Loucy (cell line): ENCODE data around the gene GSG1.

ENCODE experiments used
- H2AFZ ChIP-seq: fragments of 200-600 bp; sonication (generic); 2 replicates; pipeline ENCODE4 v1.6.0; 2016; ENCODE audit warnings: antibody characterized with exemption, mild to moderate bottlenecking, low read length, moderate library complexity
- H3F3A ChIP-seq: fragments of 200-600 bp; 2 replicates; pipeline ENCODE4 v1.6.0; 2016; ENCODE audit warnings: antibody characterized with exemption, low read depth, mild to moderate bottlenecking
- H3K27me3 ChIP-seq: fragments of 200-600 bp; sonication (generic); 2 replicates; pipeline ENCODE4 v1.6.1; 2014; ENCODE audit warnings: low read length, mild to moderate bottlenecking; ENCODE audit not compliant: insufficient read depth, poor library complexity, severe bottlenecking
- H3K36me3 ChIP-seq: fragments of 200-600 bp; sonication (generic); 2 replicates; pipeline ENCODE4 v1.6.1; 2016; ENCODE audit warnings: low read length; ENCODE audit not compliant: insufficient read depth
- H3K4me1 ChIP-seq: fragments of 200-600 bp; sonication (generic); 2 replicates; pipeline ENCODE4 v1.5.1; 2014; ENCODE audit warnings: low read length, mild to moderate bottlenecking; ENCODE audit not compliant: insufficient read depth, poor library complexity, severe bottlenecking
- H3K4me2 ChIP-seq: fragments of 200-600 bp; sonication (generic); 2 replicates; pipeline ENCODE4 v1.6.0; 2014; ENCODE audit warnings: antibody characterized with exemption, low read length, low read depth, mild to moderate bottlenecking; ENCODE audit not compliant: poor library complexity, severe bottlenecking
- H3K4me3 ChIP-seq: fragments of 200-600 bp; sonication (generic); 2 replicates; pipeline ENCODE4 v1.5.1; 2014; ENCODE audit warnings: low read length, mild to moderate bottlenecking, mixed read lengths; ENCODE audit not compliant: poor library complexity, severe bottlenecking
- H3K79me2 ChIP-seq: fragments of 200-600 bp; sonication (generic); 2 replicates; pipeline ENCODE4 v1.6.1; 2014; ENCODE audit warnings: low read length; ENCODE audit not compliant: insufficient read depth
- H3K9ac ChIP-seq: fragments of 200-600 bp; sonication (generic); 2 replicates; pipeline ENCODE4 v1.6.0; 2014; ENCODE audit warnings: mild to moderate bottlenecking, low read depth, low read length, moderate library complexity; ENCODE audit not compliant: poor library complexity, severe bottlenecking
- H3K9me2 ChIP-seq: fragments of 200-600 bp; sonication (generic); replicated peaks from 2 replicates; pipeline ENCODE4 v1.6.1; 2016; ENCODE audit warnings: low read depth, low read length, mixed read lengths
- H3K9me3 ChIP-seq: fragments of 200-600 bp; sonication (generic); 2 replicates; pipeline ENCODE4 v1.6.1; 2014; ENCODE audit warnings: mild to moderate bottlenecking, antibody characterized with exemption, low read length, low read depth; ENCODE audit not compliant: insufficient read depth
- H4K20me1 ChIP-seq: fragments of 200-600 bp; sonication (generic); 2 replicates; pipeline ENCODE4 v1.6.0; 2014; ENCODE audit warnings: antibody characterized with exemption, low read length, mild to moderate bottlenecking; ENCODE audit not compliant: insufficient read depth, poor library complexity, severe bottlenecking
- CTCF ChIP-seq: fragments of 200-600 bp; sonication (generic); conservative IDR thresholded peaks from 2 replicates; pipeline ENCODE4 v1.5.1; 2014; ENCODE audit warnings: mild to moderate bottlenecking, antibody characterized with exemption, low read length
- EZH2phosphoT487 ChIP-seq: fragments of 200-600 bp; IDR thresholded peaks from 2 replicates; pipeline ENCODE4 v1.6.1; 2018; ENCODE audit warnings: antibody characterized with exemption, mild to moderate bottlenecking, moderate library complexity, borderline replicate concordance

GSG1 gene

GRCh38 chr12:13121568-13121967 is 18.1 kb upstream of the GSG1 start:
- no peaks in the 10 kb centered on the region for H3K9me3 ChIP-seq
- no peaks in the 10 kb centered on the region for H3K27me3 ChIP-seq

GRCh38 chr12:13120413-13120812 is 16.9 kb upstream of the GSG1 start:
- Histone ChIP-seq H3K36me3 (no peaks in the 10 kb centered on the region), H3K9me3 (no peaks in the 10 kb centered on the region), H3K4me3 (no peak overlapping the region), H2AFZ (no peak overlapping the region), H3K9me2 (no peaks in the 10 kb centered on the region), H3F3A (no peaks in the 10 kb centered on the region), H3K4me2 (no peak overlapping the region), H3K79me2 (no peaks in the 10 kb centered on the region), H3K4me1 (peaks cover 13% of the 10 kb centered on the region), H3K9ac (no peak overlapping the region), H3K27me3 (no peaks in the 10 kb centered on the region), H4K20me1 (no peaks in the 10 kb centered on the region)
- TF ChIP-seq CTCF (no peak), EZH2phosphoT487 (no peak)

More at GRCh38 chr12:13121568-13121967, 18.1 kb upstream of the GSG1 start:
- no peaks in the 10 kb centered on the region for H3K79me2 ChIP-seq
- TF ChIP-seq EZH2phosphoT487 (no peak), CTCF (no peak)
- H3K9me2 ChIP-seq, result no peaks in the 10 kb centered on the region
- H4K20me1 ChIP-seq, result no peaks in the 10 kb centered on the region
- no peak overlapping the region for H2AFZ ChIP-seq
- H3F3A ChIP-seq, result no peaks in the 10 kb centered on the region
- no peak overlapping the region for H3K9ac ChIP-seq
- H3K4me2 ChIP-seq, result no peak overlapping the region
- H3K4me3 ChIP-seq, result no peak overlapping the region
- peaks cover 13% of the 10 kb centered on the region for H3K4me1 ChIP-seq
- H3K36me3 ChIP-seq, result no peaks in the 10 kb centered on the region

- no peaks in the 10 kb centered on the region for H4K20me1 ChIP-seq
- no peak overlapping the region for H3K4me2 ChIP-seq
- H3K27me3 ChIP-seq, result no peaks in the 10 kb centered on the region
These were observed 16.4 kb upstream of the GSG1 start for GRCh38 chr12:13119826-13120225.

More at GRCh38 chr12:13119826-13120225, 16.4 kb upstream of the GSG1 start:
- Histone ChIP-seq H3K9me2 (no peaks in the 10 kb centered on the region), H3K9ac (no peak overlapping the region), H2AFZ (no peak overlapping the region), H3K79me2 (no peaks in the 10 kb centered on the region), H3F3A (no peaks in the 10 kb centered on the region), H3K4me3 (no peak overlapping the region), H3K9me3 (no peaks in the 10 kb centered on the region), H3K36me3 (no peaks in the 10 kb centered on the region), H3K4me1 (peaks cover 16% of the 10 kb centered on the region)
- TF ChIP-seq EZH2phosphoT487, result no peak
- no peak for TF ChIP-seq CTCF
